ENCODE results near the gene KIF27. TPM values are rescaled to one million over a fixed set of nuclear protein-coding genes. Genes with fewer than 3 reads are reported as not detected.
"Not testable (repeated sequence)": the region's sequence is repeated elsewhere in the genome, so short reads cannot be mapped to it uniquely, and the experiment has no call there.

The KIF27 gene
- total RNA-seq, 1 donor from 2014 or later, result 4.6 TPM

DNA sequence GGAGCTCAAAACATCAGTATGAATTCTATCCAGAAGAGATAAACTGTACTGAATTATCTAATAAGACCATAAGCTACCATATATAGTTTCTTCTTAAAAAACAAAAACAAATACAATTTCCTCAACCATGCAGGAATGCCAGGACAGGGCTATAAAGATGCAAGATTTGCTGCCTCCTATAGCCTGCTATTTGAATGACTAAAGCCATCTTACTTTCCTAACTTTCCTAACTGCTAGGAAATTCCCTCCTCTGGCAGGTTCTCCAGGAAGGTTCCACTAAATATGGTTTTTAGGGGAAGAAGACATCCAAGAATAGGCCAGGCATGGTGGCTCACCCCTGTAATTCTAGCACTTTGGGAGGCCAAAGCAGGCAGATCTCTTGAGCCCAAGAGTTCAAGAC lies 15.1 kb downstream of the KIF27 start:
- no peak overlapping the region for H3K4me3 ChIP-seq (ENCODE audit: low read depth, low read length)
- H3K27me3 ChIP-seq (ENCODE audit: control insufficient read depth, insufficient read depth, low read length), result no peaks in the 10 kb centered on the region
- TF ChIP-seq, protein P1, sequence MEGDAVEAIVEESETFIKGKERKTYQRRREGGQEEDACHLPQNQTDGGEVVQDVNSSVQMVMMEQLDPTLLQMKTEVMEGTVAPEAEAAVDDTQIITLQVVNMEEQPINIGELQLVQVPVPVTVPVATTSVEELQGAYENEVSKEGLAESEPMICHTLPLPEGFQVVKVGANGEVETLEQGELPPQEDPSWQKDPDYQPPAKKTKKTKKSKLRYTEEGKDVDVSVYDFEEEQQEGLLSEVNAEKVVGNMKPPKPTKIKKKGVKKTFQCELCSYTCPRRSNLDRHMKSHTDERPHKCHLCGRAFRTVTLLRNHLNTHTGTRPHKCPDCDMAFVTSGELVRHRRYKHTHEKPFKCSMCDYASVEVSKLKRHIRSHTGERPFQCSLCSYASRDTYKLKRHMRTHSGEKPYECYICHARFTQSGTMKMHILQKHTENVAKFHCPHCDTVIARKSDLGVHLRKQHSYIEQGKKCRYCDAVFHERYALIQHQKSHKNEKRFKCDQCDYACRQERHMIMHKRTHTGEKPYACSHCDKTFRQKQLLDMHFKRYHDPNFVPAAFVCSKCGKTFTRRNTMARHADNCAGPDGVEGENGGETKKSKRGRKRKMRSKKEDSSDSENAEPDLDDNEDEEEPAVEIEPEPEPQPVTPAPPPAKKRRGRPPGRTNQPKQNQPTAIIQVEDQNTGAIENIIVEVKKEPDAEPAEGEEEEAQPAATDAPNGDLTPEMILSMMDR (IDR thresholded peaks at IDR 0.05; ENCODE audit: insufficient read depth, low read length, poor library complexity, severe bottlenecking), result no peak
- H3K36me3 ChIP-seq (ENCODE audit: control insufficient read depth, insufficient read depth, low read length), result no peaks in the 10 kb centered on the region
- no peak for DNase-seq (ENCODE audit: low read depth)

DNA sequence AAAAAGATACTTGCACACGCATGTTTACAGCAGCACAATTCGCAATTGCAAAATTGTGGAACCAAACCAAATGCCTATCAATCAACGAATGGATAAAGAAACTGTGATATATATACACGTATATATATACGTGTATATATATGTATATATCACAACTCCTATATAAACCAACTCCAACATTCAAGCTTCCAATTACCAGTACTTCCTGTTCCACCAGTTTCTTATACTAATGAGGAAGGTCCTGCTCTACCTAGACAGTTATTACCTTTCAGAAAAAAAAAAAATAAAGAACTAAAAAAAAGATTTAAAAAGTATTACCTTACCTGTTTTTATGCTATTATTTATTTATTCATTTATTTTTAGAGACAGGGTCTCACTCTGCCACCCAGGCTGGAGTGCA lies 20.6 kb downstream of the KIF27 start:
- H3K27me3 ChIP-seq (ENCODE audit: control insufficient read depth, insufficient read depth, low read length); H3K4me3 ChIP-seq (ENCODE audit: low read depth, low read length); DNase-seq (ENCODE audit: low read depth); H3K36me3 ChIP-seq (ENCODE audit: control insufficient read depth, insufficient read depth, low read length): not testable (repeated sequence)

DNA sequence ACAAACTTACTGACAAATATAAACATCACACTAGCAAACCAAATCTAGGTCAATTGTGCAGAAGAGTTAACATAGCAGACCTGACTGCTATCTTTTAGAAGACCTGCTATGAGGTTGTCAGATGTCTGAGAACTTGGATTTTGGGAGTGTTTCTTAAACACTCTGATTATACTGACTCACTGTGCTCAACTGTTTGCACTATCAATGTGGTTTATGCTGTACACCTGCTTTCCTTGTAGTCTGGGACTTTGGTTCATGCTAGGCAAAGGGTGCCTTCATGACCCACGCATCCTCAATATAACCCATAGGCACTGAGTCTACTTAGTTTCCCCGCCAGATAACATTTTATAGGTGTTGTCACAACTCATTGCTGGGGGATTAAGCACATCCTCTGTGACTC lies 26.9 kb downstream of the KIF27 start:
- H3K27me3 ChIP-seq (ENCODE audit: control insufficient read depth, insufficient read depth, low read length); DNase-seq (ENCODE audit: low read depth): not testable (repeated sequence)

DNA sequence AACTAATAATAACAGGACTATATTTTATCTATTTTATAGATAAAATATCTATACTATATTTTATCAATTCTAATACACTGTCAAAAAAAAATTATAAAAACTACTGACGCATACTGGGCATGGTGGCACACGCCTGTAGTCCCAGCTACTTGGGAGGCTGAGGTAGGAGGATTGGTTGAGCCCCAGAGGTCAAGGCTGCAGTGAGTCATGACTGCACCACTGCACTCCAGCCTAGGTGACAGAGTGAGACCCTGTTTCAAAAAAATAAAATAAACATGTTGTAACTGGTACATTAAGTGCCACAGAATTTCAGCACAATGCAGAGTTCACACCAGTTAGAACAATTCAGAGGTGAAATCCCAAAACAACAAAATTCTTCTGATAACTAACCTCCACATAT lies 34.7 kb downstream of the KIF27 start:
- DNase-seq (ENCODE audit: low read depth); H3K27me3 ChIP-seq (ENCODE audit: control insufficient read depth, insufficient read depth, low read length); H3K4me3 ChIP-seq (ENCODE audit: low read depth, low read length); H3K36me3 ChIP-seq (ENCODE audit: control insufficient read depth, insufficient read depth, low read length): not testable (repeated sequence)

More for the DNA sequence above, 26.9 kb downstream of the KIF27 start:
- not testable (repeated sequence) for H3K36me3 ChIP-seq (ENCODE audit: control insufficient read depth, insufficient read depth, low read length); H3K4me3 ChIP-seq (ENCODE audit: low read depth, low read length)

DNA sequence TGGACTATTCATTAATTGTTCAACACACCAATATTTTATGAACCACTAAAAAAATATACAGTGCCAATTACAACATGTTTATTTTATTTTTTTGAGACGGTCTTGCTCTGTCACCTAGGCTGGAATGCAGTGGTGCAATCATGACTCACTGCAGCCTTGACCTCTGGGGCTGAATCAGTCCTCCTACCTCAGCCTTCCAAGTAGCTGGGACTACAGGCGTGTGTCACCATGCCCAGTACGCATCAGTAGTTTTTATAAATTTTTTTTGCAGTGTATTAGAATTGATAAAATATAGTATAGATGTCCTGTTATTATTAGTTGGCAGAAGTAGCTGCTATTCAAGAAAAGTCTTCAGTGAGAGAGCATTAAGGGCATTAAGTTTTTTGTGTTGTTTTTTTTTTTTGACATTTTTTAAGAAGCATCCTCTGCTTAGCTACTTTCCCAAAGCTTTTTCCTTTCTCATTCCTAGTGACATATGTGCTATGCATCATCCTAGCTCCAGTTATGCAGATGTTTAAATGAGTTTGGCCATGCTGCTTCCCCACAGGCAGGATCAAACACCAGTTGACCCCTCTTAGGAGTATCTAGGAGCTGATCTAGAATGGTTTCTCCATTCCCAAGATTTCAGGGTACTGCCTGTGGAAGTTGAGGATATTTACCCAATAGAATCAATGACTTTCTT lies 35.5 kb downstream of the KIF27 start:
- not testable (repeated sequence) for H3K4me3 ChIP-seq (ENCODE audit: low read depth, low read length); H3K36me3 ChIP-seq (ENCODE audit: control insufficient read depth, insufficient read depth, low read length); H3K27me3 ChIP-seq (ENCODE audit: control insufficient read depth, insufficient read depth, low read length)
- peak; percentile 75 for DNase-seq (ENCODE audit: low read depth)

DNA sequence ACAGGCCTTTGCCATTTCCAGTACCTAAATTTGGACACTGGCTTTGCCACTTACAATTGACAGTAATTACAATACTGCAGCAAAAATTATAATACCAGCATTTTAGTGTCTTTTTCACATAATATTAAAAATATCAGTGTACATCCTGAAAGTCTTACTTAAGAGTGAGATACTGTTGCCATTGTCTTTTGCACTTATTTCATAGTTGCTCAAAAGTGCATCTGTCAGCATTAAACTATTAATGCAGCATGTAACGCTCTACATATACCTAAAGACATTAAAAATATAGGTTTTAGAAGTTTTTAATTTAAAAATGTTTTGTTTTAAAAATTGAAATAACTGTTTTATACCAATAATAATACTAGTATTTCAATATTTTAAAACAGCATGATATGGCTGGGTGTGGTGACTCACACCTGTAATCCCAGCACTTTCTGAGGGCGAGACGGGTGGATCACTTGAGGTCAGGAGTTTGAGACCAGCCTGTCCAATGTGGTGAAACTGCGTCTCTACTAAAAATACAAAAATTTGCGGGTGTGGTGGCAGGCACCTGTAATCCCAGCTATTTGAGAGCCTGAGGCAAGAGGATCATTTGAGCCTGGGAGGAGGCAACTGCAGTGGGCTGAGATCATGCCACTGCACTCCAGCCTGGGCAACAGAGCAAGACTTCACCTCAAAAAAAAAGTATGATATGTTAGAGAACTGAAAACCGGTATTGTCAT lies 39.4 kb downstream of the KIF27 start:
- DNase-seq (ENCODE audit: low read depth); H3K27me3 ChIP-seq (ENCODE audit: control insufficient read depth, insufficient read depth, low read length): not testable (repeated sequence)

DNA sequence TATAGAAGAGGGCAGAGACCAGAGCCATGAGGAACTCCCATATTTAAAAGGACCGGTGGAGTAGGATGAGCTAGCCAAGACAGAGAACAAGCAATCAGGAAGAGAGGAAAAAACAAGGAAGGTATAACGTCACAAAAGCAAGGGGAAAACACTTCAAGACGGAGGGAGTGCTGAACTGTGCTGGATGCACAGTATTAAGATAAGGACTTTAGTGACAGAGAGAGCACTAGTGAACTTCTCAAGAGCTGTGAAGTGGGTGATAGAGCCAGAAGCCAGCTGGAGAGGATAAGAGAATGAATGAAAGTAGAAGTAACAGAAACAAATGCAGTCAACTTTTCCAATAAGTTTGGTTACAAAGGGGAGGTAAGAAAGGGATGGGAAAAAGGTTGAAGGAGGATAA lies 45.7 kb downstream of the KIF27 start:
- DNase-seq (ENCODE audit: low read depth); H3K36me3 ChIP-seq (ENCODE audit: control insufficient read depth, insufficient read depth, low read length); H3K27me3 ChIP-seq (ENCODE audit: control insufficient read depth, insufficient read depth, low read length); H3K4me3 ChIP-seq (ENCODE audit: low read depth, low read length): not testable (repeated sequence)

More for the DNA sequence above, 39.4 kb downstream of the KIF27 start:
- H3K36me3 ChIP-seq (ENCODE audit: control insufficient read depth, insufficient read depth, low read length); H3K4me3 ChIP-seq (ENCODE audit: low read depth, low read length): not testable (repeated sequence)

DNA sequence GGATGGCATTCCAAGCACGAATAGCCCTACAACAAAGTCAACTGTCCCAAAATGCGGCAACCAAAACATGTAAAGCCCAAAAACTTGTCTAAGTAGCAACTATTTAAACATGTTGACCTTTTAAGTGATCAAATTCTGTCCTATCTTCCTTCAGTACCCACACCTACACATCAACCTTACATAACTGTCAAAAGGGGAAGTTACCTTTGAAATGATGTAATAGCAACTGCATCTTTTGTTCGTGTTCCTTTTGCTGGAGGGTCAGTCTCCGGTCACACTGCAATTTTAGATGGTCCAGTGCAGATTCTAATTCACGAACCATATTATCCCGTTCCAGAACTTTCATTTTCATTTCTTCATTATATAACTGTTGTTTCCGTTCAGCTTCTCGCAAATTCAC lies 71.3 kb downstream of the KIF27 start:
- not testable (repeated sequence) for DNase-seq (ENCODE audit: low read depth); H3K4me3 ChIP-seq (ENCODE audit: low read depth, low read length); H3K27me3 ChIP-seq (ENCODE audit: control insufficient read depth, insufficient read depth, low read length); H3K36me3 ChIP-seq (ENCODE audit: control insufficient read depth, insufficient read depth, low read length)

DNA sequence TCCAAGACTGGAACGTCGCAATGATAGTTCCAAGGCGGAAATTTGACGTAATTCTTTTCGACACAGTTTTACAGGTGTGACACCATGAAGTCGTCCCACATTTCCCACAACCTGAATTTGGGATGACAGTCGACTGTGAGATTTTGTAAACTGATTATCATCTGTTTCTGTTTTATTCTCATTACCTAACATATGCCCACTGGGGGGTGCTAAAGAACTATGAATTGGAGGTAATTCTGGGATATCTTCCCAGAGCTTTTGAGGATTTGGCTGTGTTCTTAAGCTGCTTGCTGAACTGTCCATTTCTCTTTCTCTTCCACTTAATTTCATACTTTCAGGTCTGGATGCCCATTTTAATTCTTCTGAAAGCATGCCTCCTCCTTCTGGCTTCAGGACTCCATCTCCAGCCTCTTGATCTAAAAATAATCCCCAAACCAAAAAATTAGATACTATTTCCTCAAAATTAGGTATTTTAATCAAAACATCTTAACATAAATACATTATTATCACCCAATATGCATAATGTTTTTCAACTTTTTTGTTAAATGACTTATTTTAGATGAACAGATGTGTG lies 84.1 kb downstream of the KIF27 start:
- H3K4me3 ChIP-seq (ENCODE audit: low read depth, low read length); H3K36me3 ChIP-seq (ENCODE audit: control insufficient read depth, insufficient read depth, low read length); H3K27me3 ChIP-seq (ENCODE audit: control insufficient read depth, insufficient read depth, low read length); DNase-seq (ENCODE audit: low read depth): not testable (repeated sequence)

DNA sequence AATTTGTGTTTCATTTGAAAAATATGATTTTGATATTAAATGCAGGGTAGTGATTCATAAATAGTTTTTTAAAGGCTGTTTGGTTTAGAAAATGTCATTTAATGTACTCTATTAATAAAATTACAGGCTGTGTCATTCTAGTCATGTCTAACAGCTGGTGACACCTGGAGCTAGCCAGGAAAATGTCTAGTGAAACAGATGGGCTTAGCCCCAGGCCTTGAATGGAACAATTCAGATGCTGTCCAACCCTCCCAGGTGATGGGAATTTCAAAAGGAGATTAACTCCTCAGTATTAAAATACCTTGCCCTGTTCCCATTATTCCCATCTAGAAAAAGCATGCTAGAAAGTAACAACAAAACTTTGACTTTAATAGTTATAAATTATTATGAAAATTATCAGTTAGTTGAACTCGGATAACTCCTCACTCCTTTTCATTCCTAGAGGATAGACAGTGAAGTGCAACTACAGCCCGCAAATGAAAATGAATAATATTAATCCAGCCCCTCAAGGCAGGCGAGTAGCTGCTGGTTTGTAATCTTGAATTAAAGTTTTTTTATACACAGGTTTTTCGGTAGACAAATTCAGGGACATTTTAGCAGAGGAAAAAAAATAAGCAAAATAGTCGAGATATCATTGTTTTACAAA lies 90.7 kb downstream of the KIF27 start:
- not testable (repeated sequence) for DNase-seq (ENCODE audit: low read depth); H3K36me3 ChIP-seq (ENCODE audit: control insufficient read depth, insufficient read depth, low read length); H3K27me3 ChIP-seq (ENCODE audit: control insufficient read depth, insufficient read depth, low read length); H3K4me3 ChIP-seq (ENCODE audit: low read depth, low read length)

DNA sequence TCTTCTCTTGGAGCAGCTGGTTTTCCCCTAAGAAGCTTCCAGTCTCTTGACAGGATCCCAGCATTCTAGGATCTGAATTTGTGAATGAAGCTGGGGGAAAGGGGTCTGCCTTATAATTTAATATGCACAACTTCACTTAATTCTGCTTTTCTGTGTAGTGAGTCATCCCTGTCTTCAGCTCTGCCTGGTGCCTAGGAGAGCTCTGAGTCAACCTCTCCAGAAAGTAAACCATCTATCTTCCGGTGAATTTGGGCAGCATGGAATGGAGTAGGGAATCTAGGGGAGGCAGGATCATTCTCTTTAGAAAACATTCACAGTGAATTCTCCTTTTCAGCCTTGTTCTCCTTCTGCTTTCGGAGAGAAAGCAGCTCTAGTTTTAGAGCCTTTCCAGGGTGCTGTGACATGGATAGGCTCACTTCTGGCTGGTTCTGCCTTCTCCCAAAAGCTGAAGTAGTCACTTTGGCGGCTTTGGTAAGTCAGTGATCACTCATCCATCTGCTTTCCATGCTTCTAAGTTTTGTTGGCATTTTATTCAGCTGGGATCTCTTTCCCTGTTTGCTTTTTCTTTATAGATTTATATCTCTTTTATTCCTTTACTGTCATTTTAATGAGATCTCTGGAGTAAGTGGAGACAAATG lies 96.1 kb downstream of the KIF27 start:
- not testable (repeated sequence) for DNase-seq (ENCODE audit: low read depth); H3K27me3 ChIP-seq (ENCODE audit: control insufficient read depth, insufficient read depth, low read length); H3K36me3 ChIP-seq (ENCODE audit: control insufficient read depth, insufficient read depth, low read length); H3K4me3 ChIP-seq (ENCODE audit: low read depth, low read length)

DNA sequence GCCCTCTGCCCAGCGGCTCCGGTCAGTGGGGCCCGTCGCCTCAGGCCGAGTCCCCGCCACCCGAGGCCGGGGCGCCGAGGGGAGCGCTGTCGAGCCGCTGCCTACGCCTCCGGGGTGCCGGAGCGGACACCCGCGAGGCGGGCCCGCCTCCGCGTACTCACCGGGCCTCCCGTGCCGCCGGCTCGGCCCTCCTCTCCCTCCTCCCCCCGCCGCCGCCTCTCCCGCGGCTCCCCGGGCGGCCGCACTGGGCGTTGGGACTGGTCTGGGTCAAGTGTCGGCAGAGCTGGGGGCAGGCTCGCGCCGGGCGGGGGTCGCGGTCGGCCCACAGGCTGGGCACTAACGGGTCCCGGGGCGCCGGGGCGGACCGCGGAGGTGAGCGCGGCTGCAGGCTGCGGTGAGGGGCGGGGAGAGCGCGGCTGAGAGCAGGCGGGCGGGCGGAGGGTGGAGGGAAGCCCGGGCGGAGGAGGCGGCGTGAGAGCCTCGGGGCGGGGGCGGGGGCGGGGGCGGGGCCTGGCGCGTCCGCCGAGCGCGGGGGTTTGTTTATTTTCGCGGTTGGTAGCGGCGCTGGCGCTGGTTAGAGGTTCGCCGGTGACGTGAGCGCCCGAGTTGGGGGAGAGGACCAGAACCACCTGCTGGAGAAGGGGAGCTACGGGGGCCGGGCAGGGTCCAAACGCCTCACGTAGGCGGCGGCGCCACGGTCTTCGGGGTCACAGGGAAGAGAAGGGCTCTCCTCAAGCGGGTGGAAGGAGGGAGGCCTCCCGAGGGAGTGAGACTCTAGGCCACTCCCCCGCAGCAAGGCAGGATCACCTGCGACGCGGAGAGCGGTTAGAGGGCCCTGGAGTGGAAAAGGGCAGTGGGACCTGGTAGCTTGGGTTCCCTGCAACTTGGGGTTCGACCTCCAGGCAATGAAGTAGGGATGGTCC lies 103.6 kb downstream of the KIF27 start, which contains the start of gene GKAP1:
Gene GKAP1, minus strand, starts transcription at position 414 of the 923 bp plus-strand sequence. CDS start 11,252 bp downstream, outside the sequence.
- peak; percentile 16 for DNase-seq (ENCODE audit: low read depth)
- H3K36me3 ChIP-seq (ENCODE audit: control insufficient read depth, insufficient read depth, low read length); H3K27me3 ChIP-seq (ENCODE audit: control insufficient read depth, insufficient read depth, low read length): not testable (repeated sequence)
- peak within 1 kb of the TSS; percentile 56 for H3K4me3 ChIP-seq (ENCODE audit: low read depth, low read length)

Data from kidney epithelial cell (primary cell).